WI38 (cell line): ENCODE data around the gene IL36RN.

Experiments used
- H3K4me3 ChIP-seq: 2 replicates; pipeline ENCODE4 v1.5.1; 2011; ENCODE audit warnings: low read depth, mild to moderate bottlenecking, control low read depth, low read length
- CTCF ChIP-seq: IDR thresholded peaks from 2 replicates; pipeline ENCODE4 v1.5.1; 2012; ENCODE audit warnings: low read depth, mild to moderate bottlenecking, control low read depth, low read length

IL36RN gene

GRCh38 chr2:113064898-113065297 is 5.9 kb downstream of the IL36RN start:
- no peak overlapping the region for H3K4me3 ChIP-seq
- TF ChIP-seq CTCF = no peak

- no peak within 1 kb of the TSS for H3K4me3 ChIP-seq
These were observed 8.7 kb downstream of the IL36RN start, which contains the start of gene IL1F10 for GRCh38 chr2:113067681-113068080. Gene IL1F10 (plus strand): TSS chr2:113067970. CDS start chr2:113072739, 4,769 bp downstream.

GRCh38 chr2:113068249-113068648 is 9.3 kb downstream of the IL36RN start:
- H3K4me3 ChIP-seq = no peak overlapping the region
- no peak for TF ChIP-seq CTCF

More at GRCh38 chr2:113067681-113068080, 8.7 kb downstream of the IL36RN start, which contains the start of gene IL1F10:
- no peak for TF ChIP-seq CTCF

- TF ChIP-seq CTCF = no peak
- H3K4me3 ChIP-seq = no peak overlapping the region
These were observed 9.9 kb downstream of the IL36RN start for GRCh38 chr2:113068706-113069485.

- H3K4me3 ChIP-seq = no peak overlapping the region
- no peak for TF ChIP-seq CTCF
These were observed 10.9 kb downstream of the IL36RN start for GRCh38 chr2:113069676-113070605.

- TF ChIP-seq CTCF = no peak
- H3K4me3 ChIP-seq = no peak overlapping the region
These were observed 11.6 kb downstream of the IL36RN start for GRCh38 chr2:113070606-113070975.
